Endothelial cell of umbilical vein (primary cell): Measurements from ENCODE around the gene SPEM2. TPM values are rescaled to one million over a fixed set of nuclear protein-coding genes. Genes with fewer than 3 reads are reported as not detected.
A peak's percentile ranks its signal among the peaks of the same experiment; 100 is the strongest.

Experiments
- BruUV-seq: library from RNA; stranded (reverse); fragments of 400-500 nt; replicated peaks from 2 replicates; lab custom pipeline; 2021; lab: Mats Ljungman, UMichigan
- CTCF ChIA-PET: fragments of 300-600, 350-600 bp; sonication (Branson Sonifier 250); formaldehyde crosslinking; loops from one replicate; lab custom pipeline; 2021; ENCODE audit warnings: antibody characterized with exemption, inconsistent platforms; lab: Charles Lee
- POLR2A ChIA-PET: fragments of 300-600, 350-600 bp; sonication (Branson Sonifier 250); formaldehyde crosslinking; loops from one replicate; lab custom pipeline; 2021; ENCODE audit warnings: antibody characterized with exemption, inconsistent platforms; lab: Charles Lee
- DNase-seq: peaks from one replicate; pipeline ENCODE4 v3.0.0-alpha.2; 2011; ENCODE audit warnings: low read depth, low spot score
- FAIRE-seq: peaks from 2 replicates; lab custom pipeline; 2011; peaks lifted over from hg19 to GRCh38; lab: Jason Lieb, UNC
- H2AFZ ChIP-seq: 2 replicates; pipeline ENCODE4 v1.6.0; 2012; ENCODE audit warnings: low read depth, low read length, control low read depth, inconsistent platforms
- H3K27ac ChIP-seq: 2 replicates; pipeline ENCODE4 v1.5.1; 2011; ENCODE audit warnings: low read depth, mild to moderate bottlenecking, control low read depth, low read length, moderate library complexity; ENCODE audit not compliant: insufficient read depth
- H3K27me3 ChIP-seq, 2 experiments: 2 replicates each; pipeline versions ENCODE4 v1.6.0 to v1.6.1; 2011; ENCODE audit warnings: low read length in 2 of 2, mixed read lengths in 1 of 2; ENCODE audit not compliant: control insufficient read depth in 2 of 2, insufficient read depth in 2 of 2
- H3K36me3 ChIP-seq, 2 experiments: 2 replicates in 1 of 2; 3 replicates in 1 of 2; pipeline ENCODE4 v1.5.1; 2011; ENCODE audit warnings: low read length in 2 of 2, mild to moderate bottlenecking in 1 of 2, moderate library complexity in 1 of 2; ENCODE audit not compliant: control insufficient read depth in 2 of 2, insufficient read depth in 2 of 2; ENCODE audit errors: extremely low read depth in 1 of 2
- H3K4me1 ChIP-seq: 3 replicates; pipeline ENCODE4 v1.5.1; 2011; ENCODE audit warnings: mild to moderate bottlenecking, low read length; ENCODE audit not compliant: control insufficient read depth, insufficient read depth; ENCODE audit errors: extremely low read depth
- H3K4me2 ChIP-seq: 2 replicates; pipeline ENCODE4 v1.6.1; 2011; ENCODE audit warnings: low read length, control low read depth, mixed read lengths; ENCODE audit not compliant: insufficient read depth
- H3K4me3 ChIP-seq, 3 experiments: fragments of 200-600 bp in 1 of 3; sonication (generic), shearing (Covaris generic) in 1 of 3; replicated peaks in 1 of 3; 2 replicates each; pipeline ENCODE4 v1.5.1; 2011 to 2016; ENCODE audit warnings: control low read depth in 3 of 3, low read length in 3 of 3, mild to moderate bottlenecking in 2 of 3, inconsistent platforms in 1 of 3, low read depth in 1 of 3, moderate library complexity in 1 of 3; ENCODE audit not compliant: insufficient read depth in 1 of 3
- H3K79me2 ChIP-seq: 2 replicates; pipeline ENCODE4 v1.6.0; 2012; ENCODE audit warnings: low read length, inconsistent platforms; ENCODE audit not compliant: control insufficient read depth, insufficient read depth
- H3K9ac ChIP-seq: replicated peaks from 2 replicates; pipeline ENCODE3; 2011; ENCODE audit warnings: low read length, control low read depth; ENCODE audit not compliant: insufficient read depth; ENCODE audit errors: extremely low read depth
- H3K9me1 ChIP-seq: replicated peaks from 3 replicates; pipeline ENCODE4 v1.6.0; 2011; ENCODE audit warnings: mild to moderate bottlenecking, low read length; ENCODE audit not compliant: control insufficient read depth, insufficient read depth; ENCODE audit errors: extremely low read depth
- H3K9me3 ChIP-seq: replicated peaks from 2 replicates; pipeline ENCODE4 v1.5.1; 2012; ENCODE audit warnings: low read length, inconsistent platforms; ENCODE audit not compliant: control insufficient read depth, insufficient read depth
- H4K20me1 ChIP-seq: replicated peaks from 2 replicates; pipeline ENCODE3; 2011; ENCODE audit warnings: mild to moderate bottlenecking, low read length; ENCODE audit not compliant: control insufficient read depth, insufficient read depth; ENCODE audit errors: extremely low read depth
- EZH2 ChIP-seq: IDR thresholded peaks from 2 replicates; pipeline ENCODE4 v1.6.1; 2012; ENCODE audit warnings: borderline replicate concordance, low read depth, mild to moderate bottlenecking, moderate library complexity, low read length, inconsistent platforms; ENCODE audit not compliant: severe bottlenecking
- FOS ChIP-seq: IDR thresholded peaks from 2 replicates; pipeline ENCODE4 v1.6.1; 2011; ENCODE audit warnings: mild to moderate bottlenecking, low read length, moderate library complexity, borderline replicate concordance; ENCODE audit not compliant: insufficient read depth
- GATA2 ChIP-seq: IDR thresholded peaks from 2 replicates; pipeline ENCODE4 v1.7.0; 2011; ENCODE audit warnings: low read depth, mild to moderate bottlenecking, moderate library complexity, mixed read lengths, low read length; ENCODE audit not compliant: insufficient read length, insufficient read depth
- JUN ChIP-seq: IDR thresholded peaks from 2 replicates; pipeline ENCODE4 v1.6.1; 2011; ENCODE audit warnings: borderline replicate concordance, low read depth; ENCODE audit not compliant: insufficient read length, insufficient read depth
- MAX ChIP-seq: IDR thresholded peaks from 2 replicates; pipeline ENCODE4 v1.6.1; 2011; ENCODE audit not compliant: insufficient read depth, insufficient read length
- MYC ChIP-seq: IDR thresholded peaks from one replicate; pipeline ENCODE4 v1.6.1; 2011; ENCODE audit warnings: mild to moderate bottlenecking, low read depth, low read length
- POLR2A ChIP-seq: IDR thresholded peaks from 2 replicates; pipeline ENCODE4 v1.6.1; 2012; ENCODE audit warnings: low read depth, mild to moderate bottlenecking, control low read depth, low read length
- POLR2AphosphoS5 ChIP-seq: IDR thresholded peaks from 2 replicates; pipeline ENCODE4 v1.6.1; 2012; ENCODE audit warnings: low read depth, mild to moderate bottlenecking, control low read depth, low read length, moderate library complexity; ENCODE audit not compliant: insufficient read depth
- dilution Hi-C: fragments of 300-500 bp; cut with MboI; formaldehyde crosslinking; loops from one replicate; pipeline ENCODE4 v1.15.0; 2019; ENCODE audit warnings: low sequenced_read_pairs; ENCODE audit not compliant: extremely low pct_ligation_motif_present
- intact Hi-C: fragments of 100-400 bp; cut with micrococcal nuclease; formaldehyde crosslinking; loops from one replicate; pipeline ENCODE4 v1.10.0; 2022
- polyA plus RNA-seq, 4 experiments: library from polyadenylated mRNA; depleted of rRNA in 3 of 4; stranded (reverse) in 3 of 4; unstranded in 1 of 4; fragments of >200 nt; gene quantifications; 2 replicates each; pipeline versions ENCODE4 v1.2.1 to v1.2.3, GENCODE V29; 2011 to 2012; ENCODE audit warnings: missing spikeins in 1 of 4
- total RNA-seq: library from RNA; stranded (reverse); gene quantifications from 2 replicates; pipeline ENCODE4 v1.2.3, GENCODE V29; 2021
- TF ChIP-seq, protein P1 (sequence below), 2 donors: IDR thresholded peaks; 1 replicate in 1 of 2; 2 replicates in 1 of 2; pipeline ENCODE4 v1.5.1; 2011; ENCODE audit warnings: low read length in 2 of 2, mild to moderate bottlenecking in 2 of 2, moderate library complexity in 2 of 2, control low read depth in 1 of 2, inconsistent platforms in 1 of 2, low read depth in 1 of 2; ENCODE audit not compliant: insufficient read depth in 1 of 2; ENCODE audit errors: extremely low read depth in 1 of 2

Gene SPEM2
- total and polyA plus RNA-seq, 2 donors (not counting 3 experiments of a cell fraction or from before 2014, with no cell fraction given): not detected

GRCh38 chr17:7475764-7476422 is 50.5 kb downstream of the SPEM2 start:
- POLR2A ChIA-PET: interaction anchor here (0.9 to 1.3 kb wide), 2 partner anchors 8 to 152 kb away, joined by 3 to 5 read pairs; partner anchors contain the start of genes POLR2A and SAT2
- dilution Hi-C loops (no loop called here), intact Hi-C loops (loop anchor here (1.0 kb wide), 1 partner anchor 21 kb away; no protein-coding TSS in a partner anchor)
- Histone ChIP-seq H3K4me2 (peak overlapping the region; percentile 2), H3K9me3 (no peaks in the 10 kb centered on the region), H3K27ac (peak overlapping the region; percentile 47), H3K4me1 (peaks cover 34% of the 10 kb centered on the region), H3K9me1 (no peaks in the 10 kb centered on the region), H3K79me2 (peaks cover 66% of the 10 kb centered on the region), H3K9ac (no peak overlapping the region), H3K36me3 (no peaks in the 10 kb centered on the region), H4K20me1 (no peaks in the 10 kb centered on the region), H3K4me3 (no peak overlapping the region), H3K27me3 (no peaks in the 10 kb centered on the region), H2AFZ (no peak overlapping the region)
- TF ChIP-seq FOS: no peak
- TF ChIP-seq, protein P1, sequence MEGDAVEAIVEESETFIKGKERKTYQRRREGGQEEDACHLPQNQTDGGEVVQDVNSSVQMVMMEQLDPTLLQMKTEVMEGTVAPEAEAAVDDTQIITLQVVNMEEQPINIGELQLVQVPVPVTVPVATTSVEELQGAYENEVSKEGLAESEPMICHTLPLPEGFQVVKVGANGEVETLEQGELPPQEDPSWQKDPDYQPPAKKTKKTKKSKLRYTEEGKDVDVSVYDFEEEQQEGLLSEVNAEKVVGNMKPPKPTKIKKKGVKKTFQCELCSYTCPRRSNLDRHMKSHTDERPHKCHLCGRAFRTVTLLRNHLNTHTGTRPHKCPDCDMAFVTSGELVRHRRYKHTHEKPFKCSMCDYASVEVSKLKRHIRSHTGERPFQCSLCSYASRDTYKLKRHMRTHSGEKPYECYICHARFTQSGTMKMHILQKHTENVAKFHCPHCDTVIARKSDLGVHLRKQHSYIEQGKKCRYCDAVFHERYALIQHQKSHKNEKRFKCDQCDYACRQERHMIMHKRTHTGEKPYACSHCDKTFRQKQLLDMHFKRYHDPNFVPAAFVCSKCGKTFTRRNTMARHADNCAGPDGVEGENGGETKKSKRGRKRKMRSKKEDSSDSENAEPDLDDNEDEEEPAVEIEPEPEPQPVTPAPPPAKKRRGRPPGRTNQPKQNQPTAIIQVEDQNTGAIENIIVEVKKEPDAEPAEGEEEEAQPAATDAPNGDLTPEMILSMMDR (IDR thresholded peaks at IDR 0.05; ENCODE audit: extremely low read depth in 1 of 2, insufficient read depth in 1 of 2, low read depth in 1 of 2, low read length in 2 of 2): no peak
- no peak for TF ChIP-seq GATA2
- no peak for TF ChIP-seq POLR2A
- TF ChIP-seq MYC: no peak
- TF ChIP-seq JUN: no peak
- no peak for TF ChIP-seq EZH2
- TF ChIP-seq POLR2AphosphoS5: no peak
- TF ChIP-seq MAX: no peak
- FAIRE-seq (peak; percentile 24), DNase-seq (no peak)
- CTCF ChIA-PET: interaction anchor here (0.7 to 3.0 kb wide), 9 partner anchors 10 to 119 kb away, joined by 3 to 21 read pairs (median 4); no protein-coding TSS in a partner anchor
- no TSS peak for BruUV-seq
